Liver (tissue), 9 donors: ENCODE measurements around the gene BEST1. TPM values are rescaled to one million over a fixed set of nuclear protein-coding genes. Genes with fewer than 3 reads are reported as not detected.
A peak's percentile ranks its signal among the peaks of the same experiment; 100 is the strongest.

Experiments used
- DNase-seq: peaks from one replicate; pipeline ENCODE4 v3.0.0-alpha.2; 2017; ENCODE audit warnings: low spot score
- H3K27ac ChIP-seq, 2 donors: one replicate each; pipeline ENCODE4 v1.7.0; 2013; ENCODE audit warnings: inconsistent platforms in 2 of 2, low read length in 2 of 2, control low read depth in 1 of 2, low read depth in 1 of 2, mild to moderate bottlenecking in 1 of 2
- H3K27me3 ChIP-seq, 4 donors: one replicate each; pipeline versions ENCODE4 v1.6.1 to v1.7.0; 2013; ENCODE audit warnings: low read length in 3 of 4, inconsistent platforms in 1 of 4, mild to moderate bottlenecking in 1 of 4, moderate library complexity in 1 of 4; ENCODE audit not compliant: control insufficient read depth in 4 of 4, insufficient read depth in 4 of 4
- H3K36me3 ChIP-seq, 4 donors: one replicate each; pipeline versions ENCODE4 v1.6.1 to v1.7.0; 2013; ENCODE audit warnings: low read length in 3 of 4, mild to moderate bottlenecking in 3 of 4, low read depth in 1 of 4, moderate library complexity in 1 of 4; ENCODE audit not compliant: control insufficient read depth in 4 of 4, insufficient read depth in 3 of 4
- H3K4me1 ChIP-seq, 4 donors: one replicate each; pipeline versions ENCODE4 v1.6.1 to v1.7.0; 2013; ENCODE audit warnings: low read length in 3 of 4, mild to moderate bottlenecking in 3 of 4, moderate library complexity in 1 of 4; ENCODE audit not compliant: control insufficient read depth in 4 of 4, insufficient read depth in 4 of 4
- H3K4me3 ChIP-seq, 3 donors: one replicate each; pipeline versions ENCODE4 v1.6.1 to v1.7.0; 2013; ENCODE audit warnings: low read length in 3 of 3, control low read depth in 1 of 3, low read depth in 1 of 3, mild to moderate bottlenecking in 1 of 3
- H3K9ac ChIP-seq, 2 donors: one replicate each; pipeline ENCODE4 v1.7.0; 2013; ENCODE audit warnings: low read length in 2 of 2, mild to moderate bottlenecking in 2 of 2, moderate library complexity in 2 of 2, control low read depth in 1 of 2, low read depth in 1 of 2
- H3K9me3 ChIP-seq, 4 donors: one replicate each; pipeline versions ENCODE4 v1.6.1 to v1.7.0; 2013; ENCODE audit warnings: low read length in 3 of 4; ENCODE audit not compliant: control insufficient read depth in 4 of 4
- ATF3 ChIP-seq: IDR thresholded peaks from 2 replicates; pipeline ENCODE4 v1.6.1; 2016; ENCODE audit warnings: antibody characterized with exemption
- CTCF ChIP-seq: fragments of 150-350 bp; IDR thresholded peaks from 2 replicates; pipeline ENCODE4 v1.5.1; 2017; ENCODE audit warnings: improper control_type of control experiment, low read depth, low read length; ENCODE audit not compliant: missing input control
- EGR1 ChIP-seq, 2 donors: IDR thresholded peaks; 2 replicates each; pipeline ENCODE4 v1.6.1; 2016 to 2018; ENCODE audit warnings: antibody characterized with exemption in 2 of 2, low read depth in 2 of 2
- FOXA1 ChIP-seq: IDR thresholded peaks from 2 replicates; pipeline ENCODE4 v1.6.1; 2016; ENCODE audit warnings: antibody characterized with exemption
- FOXA2 ChIP-seq: IDR thresholded peaks from 2 replicates; pipeline ENCODE4 v1.6.1; 2016; ENCODE audit warnings: antibody characterized with exemption
- GABPA ChIP-seq, 2 donors: IDR thresholded peaks in 1 of 2; conservative IDR thresholded peaks in 1 of 2; 2 replicates each; pipeline ENCODE4 v1.6.1; 2016; ENCODE audit warnings: antibody characterized with exemption in 2 of 2, mild to moderate bottlenecking in 1 of 2, moderate library complexity in 1 of 2
- HNF4A ChIP-seq, 2 donors: conservative IDR thresholded peaks; 2 replicates each; pipeline ENCODE4 v1.6.1; 2016; ENCODE audit warnings: antibody characterized with exemption in 2 of 2, mild to moderate bottlenecking in 2 of 2
- HNF4G ChIP-seq: IDR thresholded peaks from 2 replicates; pipeline ENCODE4 v1.6.1; 2016; ENCODE audit warnings: antibody characterized with exemption
- JUND ChIP-seq, 2 donors: IDR thresholded peaks; 2 replicates each; pipeline ENCODE4 v1.6.1; 2016; ENCODE audit warnings: antibody characterized with exemption in 2 of 2
- MAX ChIP-seq: IDR thresholded peaks from 2 replicates; pipeline ENCODE4 v1.6.1; 2016; ENCODE audit warnings: antibody characterized with exemption
- NR2F2 ChIP-seq: IDR thresholded peaks from 2 replicates; pipeline ENCODE4 v1.6.1; 2016; ENCODE audit warnings: antibody characterized with exemption
- RAD21 ChIP-seq, 2 donors: IDR thresholded peaks; 2 replicates each; pipeline ENCODE4 v1.6.1; 2016; ENCODE audit warnings: antibody characterized with exemption in 2 of 2, mild to moderate bottlenecking in 2 of 2
- REST ChIP-seq: IDR thresholded peaks from 2 replicates; pipeline ENCODE4 v1.6.1; 2016; ENCODE audit warnings: antibody characterized with exemption, mild to moderate bottlenecking
- RXRA ChIP-seq, 2 donors: IDR thresholded peaks; 2 replicates each; pipeline ENCODE4 v1.6.1; 2017 to 2018; ENCODE audit warnings: antibody characterized with exemption in 2 of 2, mild to moderate bottlenecking in 1 of 2
- SP1 ChIP-seq: IDR thresholded peaks from 2 replicates; pipeline ENCODE4 v1.6.1; 2018; ENCODE audit warnings: antibody characterized with exemption, mild to moderate bottlenecking
- TAF1 ChIP-seq: conservative IDR thresholded peaks from 2 replicates; pipeline ENCODE4 v1.6.1; 2016; ENCODE audit warnings: antibody characterized with exemption, mild to moderate bottlenecking
- YY1 ChIP-seq: IDR thresholded peaks from 2 replicates; pipeline ENCODE4 v1.6.1; 2016; ENCODE audit warnings: antibody characterized with exemption, mild to moderate bottlenecking
- ZBTB33 ChIP-seq: IDR thresholded peaks from 2 replicates; pipeline ENCODE4 v1.6.1; 2016; ENCODE audit warnings: antibody characterized with exemption
- WGBS: extraction: QIAGEN DNeasy Blood & Tissue Kit; methylation state at CpG from one replicate; pipeline ENCODE4 v1.1.7; 2013; 5-methylcytosine and 5-hydroxymethylcytosine counted together
- polyA plus RNA-seq, 2 donors: library from polyadenylated mRNA; stranded (reverse) in 1 of 2; unstranded in 1 of 2; fragments of 200-250 nt in 1 of 2; fragments of >200 nt in 1 of 2; fragmentation: Nextera tagmentation in 1 of 2; extraction: Ambion mirVana in 1 of 2; gene quantifications; one replicate each; pipeline versions ENCODE4 v1.2.1 to v1.2.3, GENCODE V29; 2013 to 2015
- total RNA-seq, 2 donors: library from RNA; depleted of rRNA; stranded (reverse); fragments of >200 nt; gene quantifications; one replicate each; pipeline ENCODE4 v1.2.3, GENCODE V29; 2014
- donor health status: healthy.
- donor health status: healthy.
- donor health status: healthy.
- donor health status: healthy.
- donor health status: healthy.

Gene BEST1
- total and polyA plus RNA-seq, 4 donors = 0.22 to 1.6 (median 1.1) TPM

GRCh38 chr11:61975638-61976419, 25.7 kb downstream of the BEST1 start:
- peak; percentile 11 for TF ChIP-seq MAX
- no peak for TF ChIP-seq GABPA (IDR thresholded peaks at IDR 0.05 in 1 of 2, conservative IDR thresholded peaks at IDR 0.05 in 1 of 2)
- TF ChIP-seq REST = no peak
- no peak for TF ChIP-seq RAD21 (IDR thresholded peaks at IDR 0.05)
- no peak for TF ChIP-seq HNF4G
- TF ChIP-seq EGR1 (IDR thresholded peaks at IDR 0.05; ENCODE audit: low read depth in 2 of 2) = no peak
- peak; percentile 18 for TF ChIP-seq SP1
- TF ChIP-seq CTCF = no peak
- no peak for TF ChIP-seq TAF1
- no peak for TF ChIP-seq FOXA1
- no peak for TF ChIP-seq FOXA2
- TF ChIP-seq NR2F2 = no peak
- TF ChIP-seq RXRA (IDR thresholded peaks at IDR 0.05) = peak; percentile 48 to 53
- no peak for TF ChIP-seq ATF3
- TF ChIP-seq HNF4A (conservative IDR thresholded peaks at IDR 0.05) = peak; percentile 62 to 75
- no peak for TF ChIP-seq ZBTB33
- no peak for TF ChIP-seq YY1
- peak in 1 of 2 donors; percentile 39 for TF ChIP-seq JUND (IDR thresholded peaks at IDR 0.05)
- no peak for DNase-seq
- Histone ChIP-seq H3K27ac (peak overlapping the region; percentile 89 to 92), H3K36me3 (no peaks in the 10 kb centered on the region), H3K9me3 (no peaks in the 10 kb centered on the region), H3K4me1 (peaks cover 30 to 86% (median 58%) of the 10 kb centered on the region in 4 donors), H3K4me3 (peak overlapping the region; percentile 54 to 80 (median 73)), H3K27me3 (no peaks in the 10 kb centered on the region), H3K9ac (peak overlapping the region; percentile 83 to 96)
- 40% methylated on average over 15 of the region's 15 CpGs for WGBS
